Psoas muscle (tissue), 8 donors: ENCODE measurements around the gene ZGPAT. TPM values are rescaled to one million over a fixed set of nuclear protein-coding genes. Genes with fewer than 3 reads are reported as not detected.

ENCODE experiments used
- ATAC-seq, 4 donors: fragments of 200-7000 bp; cut with Tn5 transposase; one replicate each; pipeline ENCODE4 v1.9.1; 2020; ENCODE audit warnings: moderate library complexity in 3 of 4, mild to moderate bottlenecking in 2 of 4
- DNase-seq, 2 donors: peaks; one replicate each; pipeline ENCODE4 v3.0.0-alpha.2; 2020
- H3K27ac ChIP-seq: fragments of 200-600 bp; one replicate; pipeline ENCODE4 v1.8.0; 2022
- H3K27me3 ChIP-seq, 3 donors: fragments of 200-600 bp in 1 of 3; one replicate each; pipeline versions ENCODE4 v1.6.1 to v1.8.0; 2013 to 2022; ENCODE audit warnings: low read length in 2 of 3, mild to moderate bottlenecking in 2 of 3, moderate library complexity in 1 of 3; ENCODE audit not compliant: insufficient read depth in 3 of 3
- H3K36me3 ChIP-seq, 2 donors: fragments of 200-600 bp in 1 of 2; one replicate each; pipeline versions ENCODE4 v1.6.1 to v1.8.0; 2013 to 2022; ENCODE audit warnings: low read depth in 1 of 2, mild to moderate bottlenecking in 1 of 2, moderate library complexity in 1 of 2; ENCODE audit not compliant: insufficient read depth in 1 of 2
- H3K4me1 ChIP-seq: fragments of 200-600 bp; one replicate; pipeline ENCODE4 v1.8.0; 2022
- H3K4me3 ChIP-seq: fragments of 200-600 bp; one replicate; pipeline ENCODE4 v1.8.0; 2022; ENCODE audit warnings: mild to moderate bottlenecking
- H3K9me3 ChIP-seq: fragments of 200-600 bp; one replicate; pipeline ENCODE4 v1.8.0; 2022
- CTCF ChIP-seq: fragments of 200-600 bp; IDR thresholded peaks from one replicate; pipeline ENCODE4 v1.8.0; 2022; ENCODE audit warnings: antibody characterized with exemption
- WGBS, 3 donors: extraction: QIAGEN DNeasy Blood & Tissue Kit; methylation state at CpG; one replicate each; pipeline versions ENCODE4 v1.1.6 to v1.1.7; 2013; 5-methylcytosine and 5-hydroxymethylcytosine counted together
- intact Hi-C, 2 donors: fragments of 100-400 bp; cut with DNase I; formaldehyde crosslinking; loops; one replicate each; pipeline versions ENCODE4 v1.11.0 to v1.14.2; 2022
- polyA plus RNA-seq, 3 donors: library from polyadenylated mRNA; stranded (reverse); fragments of 200-250 nt; gene quantifications; one replicate each; pipeline ENCODE4 v1.2.3, GENCODE V29; 2013
- total RNA-seq, 4 donors: library from RNA; stranded (reverse); fragmentation: NEBNext Ultra II Directional in 2 of 4; extraction: Animal tissue kit (Norgen Biotek cat#: 25700) in 2 of 4; gene quantifications; one replicate each; pipeline versions ENCODE4 v1.2.1 to v1.2.4, GENCODE V29; 2021 to 2023
- donor health status: healthy with polysubstance abuse.
- donor health status: DM: no; HTN: no; CAD: no; lungs with moderate emphysema.
- donor health status: Bipolar disorder and iron deficiency.
- donor health status: healthy.
- donor health status: DM: yes; HTN: yes; CAD: no.
- donor health status: DM: no; HTN: no; CAD: no.
- donor health status: DM: no; HTN: no; CAD: no.
- donor health status: DM: yes; HTN: yes; CAD: no.

Gene ZGPAT
- total and polyA plus RNA-seq, 7 donors, result 10.7 to 54.8 (median 18.2) TPM

- H3K27me3 ChIP-seq, result no peaks in the 10 kb centered on the region
- no peak overlapping the region for H3K4me3 ChIP-seq
- ATAC-seq (no peak), DNase-seq (no peak)
- WGBS, 3 donors, result 90 to 93% (median 91%) methylated on average over 12 of the region's 12 CpGs
- H3K4me1 ChIP-seq, result no peaks in the 10 kb centered on the region
- H3K36me3 ChIP-seq, result no peaks in the 10 kb centered on the region
- no peak for TF ChIP-seq CTCF
- intact Hi-C loops, result no loop called here
- H3K9me3 ChIP-seq, result no peaks in the 10 kb centered on the region
- H3K27ac ChIP-seq, result no peak overlapping the region
These were observed 74.7 kb downstream of the ZGPAT start for GRCh38 chr20:63782521-63782971.

- Histone ChIP-seq H3K27me3 (no peaks in the 10 kb centered on the region), H3K9me3 (no peaks in the 10 kb centered on the region), H3K36me3 (no peaks in the 10 kb centered on the region), H3K4me1 (no peaks in the 10 kb centered on the region), H3K27ac (no peak overlapping the region), H3K4me3 (no peak overlapping the region)
- intact Hi-C loops, result no loop called here
- no peak for ATAC-seq
- TF ChIP-seq CTCF, result no peak
- no peak for DNase-seq
- 80 to 88% (median 87%) methylated on average over 16 of the region's 16 CpGs for WGBS, 3 donors
These were observed 76.1 kb downstream of the ZGPAT start for GRCh38 chr20:63783970-63784369.

- H3K4me3 ChIP-seq, result no peak overlapping the region
- no peak for DNase-seq
- no peak overlapping the region for H3K27ac ChIP-seq
- H3K27me3 ChIP-seq, result no peaks in the 10 kb centered on the region
- peaks cover 0 to 13% of the 10 kb centered on the region in 2 donors for H3K36me3 ChIP-seq
- no peaks in the 10 kb centered on the region for H3K9me3 ChIP-seq
- H3K4me1 ChIP-seq, result no peaks in the 10 kb centered on the region
- TF ChIP-seq CTCF, result no peak
- WGBS, 3 donors, result 69 to 73% (median 69%) methylated on average over 14 of the region's 14 CpGs
- no peak for ATAC-seq
- intact Hi-C loops, result loop anchor here (1.0 to 5.0 kb wide), 2 partner anchors 79 to 187 kb away; no protein-coding TSS in a partner anchor
These were observed 77.9 kb downstream of the ZGPAT start for GRCh38 chr20:63785691-63786131.

Other genes with a start within 250 kb of the ZGPAT start
- 1 to 10 TPM in 1 of 4 donors, under 1 TPM in 3; 0.11 to 2.8 (median 0.28) TPM for gene KCNQ2, start 235.4 kb upstream of the ZGPAT start, total RNA-seq
- gene KCNQ2, start 235.4 kb upstream of the ZGPAT start, polyA plus RNA-seq, result under 1 TPM in 2 of 3 donors, not detected in 1; 0.01 to 0.03 TPM
- gene EEF1A2, start 209.0 kb upstream of the ZGPAT start, total RNA-seq, result 1,000 to 10,000 TPM; 1,781 to 2,126 (median 2,004) TPM
- gene EEF1A2, start 209.0 kb upstream of the ZGPAT start, polyA plus RNA-seq, result 1,000 to 10,000 TPM in 2 of 3 donors, 100 to 1,000 TPM in 1; 952 to 1,898 (median 1,229) TPM
- 100 to 1,000 TPM; 130 to 198 (median 155) TPM for gene PPDPF, start 187.3 kb upstream of the ZGPAT start, total RNA-seq
- 100 to 1,000 TPM; 134 to 158 (median 142) TPM for gene PPDPF, start 187.3 kb upstream of the ZGPAT start, polyA plus RNA-seq
- under 1 TPM in 1 of 4 donors, not detected in 3; 0.06 TPM for gene PTK6, start 170.7 kb upstream of the ZGPAT start, total RNA-seq
- under 1 TPM in 2 of 3 donors, not detected in 1; 0.04 TPM for gene PTK6, start 170.7 kb upstream of the ZGPAT start, polyA plus RNA-seq
- gene SRMS, start 160.3 kb upstream of the ZGPAT start, total RNA-seq, result not detected
- not detected for gene SRMS, start 160.3 kb upstream of the ZGPAT start, polyA plus RNA-seq
- under 1 TPM in 1 of 4 donors, not detected in 3; 0.14 TPM for gene FNDC11, start 153.9 kb upstream of the ZGPAT start, total RNA-seq
- under 1 TPM in 2 of 3 donors, not detected in 1; 0.07 to 0.08 TPM for gene FNDC11, start 153.9 kb upstream of the ZGPAT start, polyA plus RNA-seq
- 1 to 10 TPM; 3.5 to 8.0 (median 5.4) TPM for gene HELZ2, start 133.8 kb upstream of the ZGPAT start, total RNA-seq
- 1 to 10 TPM in 2 of 3 donors, under 1 TPM in 1; 0.82 to 3.1 (median 1.5) TPM for gene HELZ2, start 133.8 kb upstream of the ZGPAT start, polyA plus RNA-seq
- gene GMEB2, start 80.9 kb upstream of the ZGPAT start, total RNA-seq, result 10 to 100 TPM in 1 of 4 donors, 1 to 10 TPM in 3; 5.4 to 10.1 (median 7.8) TPM
- 1 to 10 TPM; 6.9 to 8.7 (median 8.5) TPM for gene GMEB2, start 80.9 kb upstream of the ZGPAT start, polyA plus RNA-seq
- 1 to 10 TPM; 2.4 to 3.1 (median 2.7) TPM for gene STMN3, start 54.6 kb upstream of the ZGPAT start, total RNA-seq
- 1 to 10 TPM; 1.0 to 2.7 (median 1.2) TPM for gene STMN3, start 54.6 kb upstream of the ZGPAT start, polyA plus RNA-seq
- gene RTEL1, start 49.7 kb upstream of the ZGPAT start, total RNA-seq, result 10 to 100 TPM in 2 of 4 donors, 1 to 10 TPM in 2; 9.2 to 17.5 (median 10.9) TPM
- 1 to 10 TPM; 5.2 to 7.3 (median 7.1) TPM for gene RTEL1, start 49.7 kb upstream of the ZGPAT start, polyA plus RNA-seq
- gene TNFRSF6B, start 11.4 kb upstream of the ZGPAT start, total RNA-seq, result 1 to 10 TPM in 3 of 4 donors, not detected in 1; 1.3 to 2.2 (median 1.6) TPM
- gene TNFRSF6B, start 11.4 kb upstream of the ZGPAT start, polyA plus RNA-seq, result 10 to 100 TPM in 1 of 3 donors, 1 to 10 TPM in 1, under 1 TPM in 1; 0.56 to 16.1 (median 6.1) TPM
- 10 to 100 TPM; 22.9 to 38.9 (median 32.6) TPM for gene ARFRP1, start 63 bp upstream of the ZGPAT start, total RNA-seq
- 10 to 100 TPM; 31.7 to 74.0 (median 32.4) TPM for gene ARFRP1, start 63 bp upstream of the ZGPAT start, polyA plus RNA-seq
- gene LIME1, start 28.6 kb downstream of the ZGPAT start, total RNA-seq, result 1 to 10 TPM; 1.7 to 4.6 (median 2.6) TPM
- gene LIME1, start 28.6 kb downstream of the ZGPAT start, polyA plus RNA-seq, result 1 to 10 TPM; 3.1 to 5.1 (median 4.4) TPM
- 10 to 100 TPM; 40.2 to 79.1 (median 54.7) TPM for gene SLC2A4RG, start 31.7 kb downstream of the ZGPAT start, total RNA-seq
- gene SLC2A4RG, start 31.7 kb downstream of the ZGPAT start, polyA plus RNA-seq, result 10 to 100 TPM; 27.1 to 45.5 (median 43.7) TPM
- 1 to 10 TPM; 4.5 to 6.4 (median 5.6) TPM for gene ZBTB46, start 123.2 kb downstream of the ZGPAT start, total RNA-seq
- gene ZBTB46, start 123.2 kb downstream of the ZGPAT start, polyA plus RNA-seq, result 1 to 10 TPM; 1.3 to 3.1 (median 2.2) TPM
- not detected for gene ABHD16B, start 153.5 kb downstream of the ZGPAT start, total RNA-seq
- gene ABHD16B, start 153.5 kb downstream of the ZGPAT start, polyA plus RNA-seq, result 1 to 10 TPM in 1 of 3 donors, under 1 TPM in 2; 0.04 to 3.2 (median 0.34) TPM
- 10 to 100 TPM; 40.7 to 56.0 (median 55.1) TPM for gene TPD52L2, start 157.2 kb downstream of the ZGPAT start, total RNA-seq
- 100 to 1,000 TPM in 1 of 3 donors, 10 to 100 TPM in 2; 46.7 to 152 (median 89.7) TPM for gene TPD52L2, start 157.2 kb downstream of the ZGPAT start, polyA plus RNA-seq
- 10 to 100 TPM; 20.4 to 27.3 (median 23.3) TPM for gene DNAJC5, start 187.1 kb downstream of the ZGPAT start, total RNA-seq
- gene DNAJC5, start 187.1 kb downstream of the ZGPAT start, polyA plus RNA-seq, result 10 to 100 TPM; 13.1 to 33.6 (median 19.7) TPM
- 10 to 100 TPM; 23.2 to 37.0 (median 35.5) TPM for gene UCKL1, start 248.4 kb downstream of the ZGPAT start, total RNA-seq
- gene UCKL1, start 248.4 kb downstream of the ZGPAT start, polyA plus RNA-seq, result 10 to 100 TPM; 22.9 to 42.4 (median 40.5) TPM